HG03457 (cell line): Measurements from ENCODE around the gene TPST2.

ENCODE experiments used
- ATAC-seq: cut with Tn5 transposase; IDR thresholded peaks from one replicate; pipeline ENCODE4 v1.9.1; 2021; ENCODE audit warnings: moderate number of reproducible peaks; ENCODE audit not compliant: unreplicated experiment

Gene TPST2

DNA sequence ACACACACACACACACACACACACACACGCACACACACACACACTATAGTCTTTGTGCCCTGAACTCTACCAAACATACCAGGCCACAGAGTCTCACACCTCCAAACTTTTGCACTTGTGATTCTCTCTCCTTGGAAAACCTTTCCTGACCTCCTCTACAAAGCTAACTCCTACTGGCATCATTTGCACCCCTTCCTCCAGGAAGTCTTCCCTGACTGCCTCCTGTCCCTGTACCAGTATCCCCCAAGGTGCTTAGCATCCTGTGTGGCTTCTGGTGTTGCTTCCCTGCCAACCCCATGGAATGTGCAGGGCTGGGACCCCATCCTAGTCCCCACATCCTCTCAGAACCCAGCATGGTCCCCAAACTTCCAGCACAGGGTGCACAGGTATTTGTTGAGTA lies 8.9 kb downstream of the TPST2 start:
- no peak for ATAC-seq

- no peak for ATAC-seq
Measured at GRCh38 chr22:26580240-26580962, 9.5 kb downstream of the TPST2 start.

DNA sequence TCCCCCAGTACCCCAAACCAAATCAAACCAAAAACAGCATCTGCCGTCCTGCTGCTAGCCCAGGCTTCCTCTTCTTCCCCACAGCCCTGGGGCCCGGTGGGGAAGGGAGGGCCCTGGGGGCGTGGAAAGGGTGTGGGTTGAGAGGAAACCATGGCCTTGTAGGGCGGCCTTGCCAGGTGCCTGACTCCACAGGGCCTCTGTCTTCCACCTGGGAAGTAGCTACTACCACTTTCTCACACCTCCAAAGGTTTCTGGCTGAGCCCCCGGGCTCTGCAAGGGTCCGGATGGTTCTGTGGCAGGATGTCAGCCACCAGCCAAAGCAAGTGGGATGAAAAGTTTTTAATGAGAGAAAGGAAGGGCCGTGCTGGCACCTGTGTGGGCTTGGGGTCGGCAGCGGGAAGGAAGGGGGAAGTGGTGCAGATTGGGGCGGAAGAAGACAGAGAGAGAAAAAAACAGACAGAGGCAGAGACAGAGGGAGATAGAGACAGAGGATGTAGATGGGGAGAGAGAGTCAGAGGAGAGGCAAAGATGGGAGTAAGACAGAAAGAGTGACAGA lies 10.5 kb downstream of the TPST2 start:
- no peak for ATAC-seq

DNA sequence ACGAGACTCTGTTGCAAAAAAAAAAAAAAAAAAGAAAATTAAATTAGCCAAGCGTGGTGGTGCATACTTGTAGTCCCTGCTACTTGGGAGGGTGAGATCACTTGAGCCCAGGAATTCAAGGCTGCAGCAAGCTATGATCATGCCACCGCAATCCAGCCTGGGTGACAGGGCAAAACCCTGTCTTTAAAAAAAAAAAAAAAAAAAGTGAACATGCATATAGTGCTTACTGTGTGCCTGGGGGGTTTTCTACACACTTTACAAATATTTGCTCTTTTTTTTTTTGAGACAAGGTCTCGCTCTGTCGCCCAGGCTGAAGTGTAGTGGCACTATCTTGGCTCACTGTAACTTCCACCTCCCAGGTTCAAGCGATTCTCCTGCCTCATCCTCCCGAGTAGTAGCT lies 12.9 kb downstream of the TPST2 start:
- ATAC-seq = no peak

DNA sequence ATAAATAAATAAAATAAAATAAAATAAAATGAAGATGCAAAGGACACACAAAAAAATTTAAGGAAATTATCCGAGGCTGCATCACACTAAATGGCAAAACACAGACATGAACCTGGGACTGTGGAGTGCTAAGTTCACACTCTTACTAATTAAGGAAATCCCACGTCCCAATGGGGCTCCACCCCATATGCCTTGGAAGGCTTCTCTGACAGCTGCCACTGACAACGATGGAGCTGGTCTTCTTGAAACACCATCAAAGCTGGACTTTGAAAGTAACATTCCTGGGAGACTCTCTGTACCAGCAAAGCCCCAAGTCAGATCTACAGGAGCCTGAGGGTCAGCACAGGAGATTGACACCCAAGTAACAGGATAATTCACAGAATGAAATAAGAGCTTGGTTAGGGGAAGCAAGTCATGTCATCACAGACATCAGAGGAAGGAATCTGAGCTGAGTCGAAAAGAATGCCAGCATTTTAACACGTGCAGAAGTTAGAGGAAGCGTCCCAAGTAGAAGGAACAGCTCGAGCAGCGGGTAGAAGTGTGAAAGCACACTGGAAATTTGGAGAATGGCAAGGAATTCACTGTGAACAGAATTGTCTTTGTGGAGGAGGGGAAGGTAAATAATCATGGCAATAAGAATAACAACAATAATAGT lies 13.8 kb downstream of the TPST2 start:
- ATAC-seq = no peak

- no peak for ATAC-seq
Measured at GRCh38 chr22:26574001-26574723, 15.8 kb downstream of the TPST2 start.

GRCh38 chr22:26573026-26573662 lies 16.8 kb downstream of the TPST2 start:
- ATAC-seq = no peak

DNA sequence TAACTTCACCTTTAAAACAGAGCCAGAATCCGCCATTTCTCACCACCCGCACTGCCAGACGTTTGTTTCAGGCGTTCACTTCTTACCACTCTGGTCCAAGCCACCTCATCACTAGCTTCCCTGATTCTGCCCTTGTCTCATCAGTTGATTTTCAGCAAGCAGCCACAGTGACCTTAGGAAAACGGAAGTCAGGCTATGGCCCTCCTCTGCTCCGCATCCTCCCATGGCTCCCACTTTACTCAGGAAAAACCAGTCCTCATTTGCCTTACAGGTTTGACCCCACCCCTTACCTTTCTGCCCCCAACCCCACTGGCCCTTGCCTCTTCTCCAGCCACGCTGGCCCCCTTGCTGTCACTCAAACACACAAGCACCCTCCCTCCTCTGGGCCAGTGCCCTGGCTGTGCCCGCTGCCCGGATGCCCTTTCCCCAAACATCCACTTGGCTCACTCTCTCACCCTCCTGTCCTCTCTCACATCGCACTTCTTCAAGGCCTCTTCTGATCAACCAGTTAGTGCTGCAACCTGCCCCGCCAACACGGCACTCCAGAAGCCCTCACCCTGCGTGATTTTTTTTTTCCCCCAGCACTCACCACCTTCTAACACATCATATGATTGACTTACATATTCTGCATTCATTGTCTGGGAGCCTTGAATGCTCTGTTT lies 18.9 kb downstream of the TPST2 start:
- no peak for ATAC-seq

DNA sequence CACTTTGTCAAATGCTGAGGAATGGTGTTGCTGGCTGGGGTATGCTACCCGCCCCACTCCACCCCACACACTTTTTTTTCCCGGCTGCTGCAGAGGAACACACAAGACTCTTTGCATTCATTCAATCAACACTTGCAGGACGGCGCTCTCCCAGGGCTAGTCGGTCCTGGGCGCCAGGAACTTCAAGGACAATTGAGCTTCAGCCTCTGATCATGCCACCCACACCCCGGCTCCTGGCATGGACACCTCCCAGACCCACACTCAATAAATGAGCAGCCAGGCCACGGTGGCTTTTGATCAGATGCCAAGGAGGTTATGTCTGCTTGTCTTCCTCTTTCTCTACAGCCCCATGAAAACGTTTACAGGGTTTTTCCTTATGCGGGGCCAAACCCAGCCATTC lies 19.8 kb downstream of the TPST2 start:
- ATAC-seq = no peak

DNA sequence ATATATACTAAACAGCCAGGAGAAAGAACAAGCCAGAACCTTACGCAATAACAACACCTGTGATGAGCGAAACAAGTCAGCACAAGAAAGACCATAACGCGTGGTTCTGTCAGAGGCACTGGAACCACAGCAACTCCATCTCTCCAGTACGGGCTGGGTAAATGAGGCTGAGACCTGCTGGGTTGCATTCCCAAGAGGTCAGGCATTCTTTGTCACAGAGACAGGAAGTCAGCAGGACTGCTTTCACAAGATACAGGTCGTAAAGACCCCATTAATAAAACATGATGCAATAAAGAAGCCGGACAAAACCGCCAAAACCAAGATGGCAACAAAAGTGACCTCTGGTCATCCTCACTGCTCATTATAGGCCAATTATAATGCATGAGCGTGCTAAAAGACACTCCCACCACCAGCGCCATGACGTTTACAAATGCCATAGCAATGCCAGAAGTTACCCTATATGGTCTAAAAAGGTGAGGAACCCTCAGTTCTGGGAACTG lies 21.7 kb downstream of the TPST2 start:
- no peak for ATAC-seq

GRCh38 chr22:26567610-26568009 lies 22.3 kb downstream of the TPST2 start:
- no peak for ATAC-seq

GRCh38 chr22:26566994-26567393 lies 22.9 kb downstream of the TPST2 start:
- no peak for ATAC-seq

DNA sequence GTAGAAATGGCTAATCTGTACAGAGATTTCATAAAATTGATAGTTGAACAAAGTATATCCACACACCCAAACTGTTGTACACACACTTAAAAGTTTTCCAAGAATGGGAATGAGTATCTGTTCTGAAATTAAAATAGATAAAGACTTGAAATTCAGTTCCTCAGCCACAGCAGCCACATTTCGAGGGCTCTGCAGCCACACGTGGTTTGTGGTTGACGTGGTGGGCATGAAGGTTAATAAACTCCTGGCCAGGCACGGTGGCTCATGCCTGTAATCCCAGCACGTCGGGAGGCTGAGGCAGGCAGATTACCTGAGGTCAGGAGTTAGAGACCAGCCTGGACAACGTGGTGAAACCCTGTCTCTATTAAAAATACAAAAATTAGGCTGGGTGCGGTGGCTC lies 24.0 kb downstream of the TPST2 start:
- no peak for ATAC-seq

GRCh38 chr22:26565181-26565580 lies 24.8 kb downstream of the TPST2 start:
- no peak for ATAC-seq

DNA sequence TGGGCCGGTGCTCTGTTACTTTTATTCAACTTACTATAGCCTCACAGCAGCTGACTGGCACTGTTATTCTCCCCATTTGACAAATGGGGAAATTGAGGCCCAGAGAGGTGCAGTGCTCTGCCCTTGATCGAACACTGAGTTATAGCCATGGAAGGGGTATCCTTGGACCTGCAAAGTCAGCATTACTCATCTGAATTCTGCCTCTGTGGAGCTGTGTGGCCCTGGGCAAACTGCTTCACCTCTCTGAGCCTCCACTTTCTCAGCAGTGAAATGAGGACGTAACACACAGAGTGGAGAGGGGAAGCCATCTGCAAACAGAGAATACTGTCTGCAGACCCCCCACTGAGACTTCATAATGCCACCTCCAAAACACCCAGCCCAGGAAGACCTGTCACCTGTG lies 25.3 kb downstream of the TPST2 start:
- no peak for ATAC-seq

GRCh38 chr22:26564181-26564580 lies 25.8 kb downstream of the TPST2 start:
- no peak for ATAC-seq

DNA sequence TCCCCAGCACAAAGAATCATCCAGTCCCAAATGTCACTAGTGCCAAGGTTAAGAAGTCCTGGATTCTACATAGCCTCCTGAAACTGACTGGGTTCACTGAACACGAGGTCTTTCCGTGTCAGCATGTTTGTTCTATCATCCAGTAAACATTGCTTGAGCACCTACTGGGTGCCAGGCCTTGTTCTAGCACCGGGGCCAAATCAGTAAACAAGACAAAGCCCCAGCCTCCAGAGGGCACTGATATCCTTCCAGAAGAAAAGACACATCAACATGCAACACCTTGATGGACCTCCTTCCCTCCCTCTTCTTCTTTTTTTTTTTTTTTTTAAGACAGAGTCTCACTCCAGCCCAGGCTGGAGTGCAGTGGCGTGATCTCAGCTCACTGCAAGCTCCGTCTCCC lies 26.9 kb downstream of the TPST2 start:
- ATAC-seq = no peak

GRCh38 chr22:26561756-26562417 lies 28.0 kb downstream of the TPST2 start:
- ATAC-seq = no peak

DNA sequence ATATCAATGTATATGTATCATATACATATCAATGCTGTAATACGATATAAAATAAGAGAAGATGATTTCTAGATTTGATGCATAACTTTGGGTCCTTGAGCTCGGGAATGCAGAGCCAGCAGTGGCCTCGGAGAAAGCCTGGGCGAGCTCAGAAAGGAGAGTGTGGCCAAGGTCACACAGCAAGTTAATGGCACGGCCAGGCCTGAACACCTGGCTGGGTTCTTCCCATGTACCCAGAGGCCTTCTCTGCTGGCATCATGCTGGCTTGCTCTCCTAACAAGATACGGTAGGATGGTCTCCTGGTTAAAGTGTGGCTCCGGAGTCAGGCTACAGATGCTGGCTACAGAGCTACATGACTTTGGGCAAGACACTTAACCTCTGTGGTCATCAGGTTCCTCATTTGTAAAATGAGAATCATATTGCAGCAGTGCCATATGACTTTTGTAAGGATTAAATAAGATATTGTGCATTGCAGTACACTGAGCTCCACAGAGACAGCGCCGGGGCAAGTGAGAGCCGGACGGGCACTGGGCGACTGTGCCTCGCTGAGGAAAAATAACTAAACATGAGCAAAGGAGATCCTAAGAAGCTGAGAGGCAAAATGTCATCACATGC lies 29.9 kb downstream of the TPST2 start:
- no peak for ATAC-seq
